NCI-H2029 (cell line): ENCODE data around the gene ATXN2L.
"Not testable (repeated sequence)": the region's sequence is repeated elsewhere in the genome, so short reads cannot be mapped to it uniquely, and the experiment has no call there.

ENCODE experiments used
- DNase-seq: peaks from one replicate; lab custom pipeline; 2025; lab: John Stamatoyannopoulos, UW

The ATXN2L gene, protein sequence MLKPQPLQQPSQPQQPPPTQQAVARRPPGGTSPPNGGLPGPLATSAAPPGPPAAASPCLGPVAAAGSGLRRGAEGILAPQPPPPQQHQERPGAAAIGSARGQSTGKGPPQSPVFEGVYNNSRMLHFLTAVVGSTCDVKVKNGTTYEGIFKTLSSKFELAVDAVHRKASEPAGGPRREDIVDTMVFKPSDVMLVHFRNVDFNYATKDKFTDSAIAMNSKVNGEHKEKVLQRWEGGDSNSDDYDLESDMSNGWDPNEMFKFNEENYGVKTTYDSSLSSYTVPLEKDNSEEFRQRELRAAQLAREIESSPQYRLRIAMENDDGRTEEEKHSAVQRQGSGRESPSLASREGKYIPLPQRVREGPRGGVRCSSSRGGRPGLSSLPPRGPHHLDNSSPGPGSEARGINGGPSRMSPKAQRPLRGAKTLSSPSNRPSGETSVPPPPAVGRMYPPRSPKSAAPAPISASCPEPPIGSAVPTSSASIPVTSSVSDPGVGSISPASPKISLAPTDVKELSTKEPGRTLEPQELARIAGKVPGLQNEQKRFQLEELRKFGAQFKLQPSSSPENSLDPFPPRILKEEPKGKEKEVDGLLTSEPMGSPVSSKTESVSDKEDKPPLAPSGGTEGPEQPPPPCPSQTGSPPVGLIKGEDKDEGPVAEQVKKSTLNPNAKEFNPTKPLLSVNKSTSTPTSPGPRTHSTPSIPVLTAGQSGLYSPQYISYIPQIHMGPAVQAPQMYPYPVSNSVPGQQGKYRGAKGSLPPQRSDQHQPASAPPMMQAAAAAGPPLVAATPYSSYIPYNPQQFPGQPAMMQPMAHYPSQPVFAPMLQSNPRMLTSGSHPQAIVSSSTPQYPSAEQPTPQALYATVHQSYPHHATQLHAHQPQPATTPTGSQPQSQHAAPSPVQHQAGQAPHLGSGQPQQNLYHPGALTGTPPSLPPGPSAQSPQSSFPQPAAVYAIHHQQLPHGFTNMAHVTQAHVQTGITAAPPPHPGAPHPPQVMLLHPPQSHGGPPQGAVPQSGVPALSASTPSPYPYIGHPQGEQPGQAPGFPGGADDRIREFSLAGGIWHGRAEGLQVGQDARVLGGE

GRCh38 chr16:28822520-28823290 lies at the start of gene ATXN2L:
Gene ATXN2L, plus strand, starts transcription at chr16:28822999. Its CDS starts 261 bp downstream, at chr16:28823260.
- peak; percentile 91 for DNase-seq

GRCh38 chr16:28781697-28782096 lies 41.1 kb upstream of the ATXN2L start:
- DNase-seq = not testable (repeated sequence)

DNA sequence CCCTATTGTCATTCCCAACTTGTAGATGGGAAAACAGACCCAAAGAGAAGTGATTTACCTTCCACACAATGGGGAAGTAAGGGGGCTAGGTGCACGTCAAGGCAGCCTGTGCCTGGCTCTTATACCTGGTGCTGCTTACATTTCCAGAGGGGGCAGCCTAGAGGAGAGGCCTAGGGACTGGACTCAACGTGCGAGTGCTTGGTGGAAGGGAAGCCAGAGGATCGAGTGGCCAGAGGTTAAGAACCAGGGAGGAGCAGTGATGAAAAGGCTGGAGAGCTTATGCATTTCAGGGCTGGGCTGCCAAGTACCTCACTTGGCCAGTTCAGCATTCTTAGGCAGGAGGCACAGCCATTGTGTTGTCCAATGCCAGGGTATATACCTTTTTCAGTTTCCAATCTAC lies 40.4 kb upstream of the ATXN2L start:
- DNase-seq = not testable (repeated sequence)

DNA sequence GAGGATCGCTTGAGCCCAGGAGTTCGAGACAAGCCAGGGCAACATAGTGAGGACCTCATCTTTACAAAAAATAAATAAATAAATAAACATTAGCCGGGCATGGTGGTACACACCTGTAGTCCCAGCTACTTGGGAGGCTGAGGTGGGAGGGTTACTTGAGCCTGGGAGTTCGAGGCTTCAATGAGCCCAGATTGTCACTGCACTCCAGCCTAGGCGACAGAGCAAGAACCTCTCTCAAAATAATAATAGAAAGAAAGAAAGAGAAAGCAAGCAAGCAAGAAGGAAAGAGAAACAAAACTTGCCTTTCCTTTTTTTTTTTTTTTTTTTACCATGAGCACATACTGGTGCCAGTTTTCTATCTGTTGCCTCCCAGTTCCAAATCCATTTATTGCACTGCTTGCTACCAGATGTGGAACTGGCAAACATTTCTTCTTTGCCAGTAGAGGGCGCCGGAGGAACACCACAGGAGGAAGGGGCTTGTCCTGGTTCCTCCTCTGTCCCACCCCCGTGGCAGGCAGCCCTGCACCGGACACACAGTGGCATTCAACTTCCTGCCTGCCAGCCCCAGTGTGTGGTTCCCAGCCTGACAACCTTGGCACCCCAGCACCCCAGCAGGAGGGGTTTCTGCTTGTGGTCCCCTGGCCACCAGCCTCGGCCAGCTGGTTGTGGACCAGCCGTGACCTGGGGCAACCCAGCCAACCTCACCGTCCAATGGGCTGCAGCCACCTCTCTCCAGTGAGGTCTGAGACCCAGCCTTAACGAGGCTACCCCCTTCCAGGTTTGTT lies 20.4 kb upstream of the ATXN2L start:
- not testable (repeated sequence) for DNase-seq

- DNase-seq = not testable (repeated sequence)
These were observed 15.2 kb upstream of the ATXN2L start for GRCh38 chr16:28807445-28808120.

- no peak for DNase-seq
These were observed 2.8 kb upstream of the ATXN2L start for GRCh38 chr16:28820016-28820415.

GRCh38 chr16:28820546-28820945 lies 2.3 kb upstream of the ATXN2L start:
- not testable (repeated sequence) for DNase-seq

GRCh38 chr16:28821874-28822519 lies 802 bp upstream of the ATXN2L start:
- DNase-seq = no peak

GRCh38 chr16:28823291-28823872 lies 583 bp downstream of the ATXN2L start:
- no peak for DNase-seq

DNA sequence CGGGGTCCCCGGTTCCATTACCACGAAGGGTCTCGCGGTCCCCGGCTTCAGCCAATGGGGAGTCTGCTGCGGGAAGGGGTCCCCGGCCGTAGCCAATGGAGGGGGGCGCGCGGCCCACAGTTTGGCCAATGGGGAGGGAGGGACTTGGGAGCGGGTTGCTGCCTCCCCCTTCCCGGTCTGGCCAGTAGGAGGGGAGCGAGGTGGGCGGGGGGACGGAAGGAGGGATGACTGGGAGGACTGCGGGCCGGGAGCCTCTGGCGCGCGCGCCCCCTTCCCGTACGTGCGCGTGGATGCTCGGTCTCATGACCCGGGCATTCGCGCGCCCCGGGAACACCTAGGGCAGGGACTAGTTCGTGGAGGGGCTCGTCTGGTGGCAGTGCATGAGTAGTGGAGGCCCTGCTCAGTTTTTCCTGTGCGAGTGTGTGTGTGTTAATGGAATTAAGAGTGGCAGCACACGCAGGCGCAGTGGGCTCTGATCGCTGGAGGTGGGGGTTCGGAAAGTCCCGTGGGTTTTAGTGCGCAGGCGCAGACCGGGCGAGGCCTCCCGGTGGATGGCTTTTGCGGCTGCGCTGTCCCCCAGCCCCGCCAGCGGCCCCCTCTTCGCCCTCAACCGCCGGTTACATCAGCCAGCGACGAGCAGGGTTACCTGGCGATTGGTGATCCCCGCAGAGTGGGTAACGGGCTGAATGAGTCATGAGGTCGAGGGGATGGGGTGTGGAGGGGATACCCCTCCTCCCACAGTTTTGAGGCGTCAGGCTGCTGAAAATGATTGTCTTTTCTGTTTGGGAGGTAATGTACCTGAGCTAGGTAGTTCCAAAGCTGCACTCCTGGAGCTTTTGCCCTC lies 1.3 kb downstream of the ATXN2L start:
- peak; percentile 92 for DNase-seq

- no peak for DNase-seq
These were observed 1.8 kb downstream of the ATXN2L start for GRCh38 chr16:28824717-28824973.

GRCh38 chr16:28826141-28826540 lies 3.3 kb downstream of the ATXN2L start:
- DNase-seq = no peak

- DNase-seq = no peak
These were observed 6.9 kb downstream of the ATXN2L start for GRCh38 chr16:28829747-28830146.

- DNase-seq = no peak
These were observed 7.7 kb downstream of the ATXN2L start for GRCh38 chr16:28830531-28830930.

DNA sequence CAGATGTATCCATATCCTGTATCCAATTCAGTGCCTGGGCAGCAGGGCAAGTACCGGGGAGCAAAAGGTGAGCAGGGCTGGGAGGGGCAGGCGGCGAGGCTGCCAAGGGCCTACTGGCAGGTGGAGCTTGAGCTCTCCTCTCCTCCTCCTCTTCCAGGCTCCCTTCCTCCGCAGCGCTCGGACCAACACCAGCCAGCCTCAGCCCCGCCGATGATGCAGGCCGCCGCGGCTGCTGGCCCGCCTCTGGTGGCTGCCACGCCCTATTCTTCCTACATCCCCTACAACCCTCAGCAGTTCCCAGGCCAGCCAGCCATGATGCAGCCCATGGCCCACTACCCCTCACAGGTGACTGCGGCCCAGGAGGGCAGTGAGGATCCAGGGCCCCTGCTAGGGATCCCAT lies 11.6 kb downstream of the ATXN2L start:
- DNase-seq = no peak

DNA sequence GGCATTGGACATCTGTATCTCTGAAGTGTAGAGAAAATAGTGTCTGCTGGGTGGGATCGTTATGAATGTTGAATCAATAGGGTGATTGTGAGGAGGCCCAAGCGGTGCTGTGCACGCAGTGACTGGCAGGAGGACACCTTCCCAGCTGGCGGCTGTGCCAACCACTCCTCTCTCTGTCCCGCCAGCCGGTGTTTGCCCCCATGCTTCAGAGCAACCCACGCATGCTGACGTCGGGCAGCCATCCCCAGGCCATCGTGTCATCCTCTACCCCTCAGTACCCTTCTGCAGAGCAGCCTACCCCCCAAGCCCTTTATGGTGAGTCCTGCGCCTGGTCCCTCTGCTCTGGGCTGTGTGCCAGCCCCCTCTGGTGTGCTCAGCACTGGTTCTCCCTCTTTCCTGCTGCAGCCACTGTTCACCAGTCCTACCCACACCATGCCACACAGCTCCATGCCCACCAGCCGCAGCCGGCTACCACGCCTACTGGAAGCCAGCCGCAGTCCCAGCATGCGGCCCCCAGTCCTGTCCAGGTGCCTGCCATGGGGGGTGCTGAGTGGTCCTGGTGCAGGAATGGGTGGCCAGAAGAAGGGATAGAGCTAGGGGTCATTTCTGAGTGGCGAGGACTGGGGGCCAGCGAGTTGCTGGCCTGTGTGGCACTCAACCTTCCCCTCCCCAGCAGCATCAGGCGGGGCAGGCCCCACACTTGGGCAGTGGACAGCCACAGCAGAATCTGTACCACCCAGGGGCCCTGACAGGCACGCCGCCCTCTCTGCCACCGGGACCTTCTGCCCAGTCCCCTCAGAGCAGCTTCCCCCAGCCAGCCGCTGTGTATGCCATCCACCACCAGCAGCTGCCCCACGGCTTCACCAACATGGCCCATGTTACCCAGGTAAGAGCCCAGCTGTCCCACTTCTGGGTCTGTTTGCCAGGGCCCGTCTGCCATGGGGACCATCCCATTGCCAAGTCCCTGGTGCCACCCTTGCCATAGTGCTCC lies 12.4 kb downstream of the ATXN2L start:
- DNase-seq = no peak
